IPS DF 6.9 (cell line): ENCODE results near the gene SPSB1.

Experiments
- DNase-seq: peaks from one replicate; pipeline ENCODE4 v3.0.0-alpha.2; 2013; ENCODE audit warnings: low read depth, low spot score
- H3K27ac ChIP-seq: one replicate; pipeline ENCODE4 v1.5.1; 2013; ENCODE audit warnings: low read length, control low read depth
- H3K27me3 ChIP-seq: 2 replicates; pipeline ENCODE4 v1.6.1; 2013; ENCODE audit warnings: mild to moderate bottlenecking, low read length; ENCODE audit not compliant: control insufficient read depth, insufficient read depth
- H3K36me3 ChIP-seq: 2 replicates; pipeline ENCODE4 v1.6.1; 2013; ENCODE audit warnings: low read length; ENCODE audit not compliant: control insufficient read depth, insufficient read depth
- H3K4me1 ChIP-seq: 2 replicates; pipeline ENCODE4 v1.6.1; 2013; ENCODE audit warnings: low read length; ENCODE audit not compliant: control insufficient read depth, insufficient read depth
- H3K4me3 ChIP-seq: 2 replicates; pipeline ENCODE4 v1.5.1; 2013; ENCODE audit warnings: mild to moderate bottlenecking, low read length
- H3K9me3 ChIP-seq: 2 replicates; pipeline ENCODE4 v1.6.1; 2013; ENCODE audit warnings: low read length, inconsistent platforms; ENCODE audit not compliant: control insufficient read depth, insufficient read depth
- WGBS: extraction: QIAGEN DNeasy Blood & Tissue Kit; methylation state at CpG from one replicate; pipeline ENCODE4 v1.1.7; 2013; ENCODE audit warnings: mixed read lengths, missing lambda C conversion rate; ENCODE audit not compliant: insufficient read length, insufficient coverage; 5-methylcytosine and 5-hydroxymethylcytosine counted together

SPSB1 gene

DNA sequence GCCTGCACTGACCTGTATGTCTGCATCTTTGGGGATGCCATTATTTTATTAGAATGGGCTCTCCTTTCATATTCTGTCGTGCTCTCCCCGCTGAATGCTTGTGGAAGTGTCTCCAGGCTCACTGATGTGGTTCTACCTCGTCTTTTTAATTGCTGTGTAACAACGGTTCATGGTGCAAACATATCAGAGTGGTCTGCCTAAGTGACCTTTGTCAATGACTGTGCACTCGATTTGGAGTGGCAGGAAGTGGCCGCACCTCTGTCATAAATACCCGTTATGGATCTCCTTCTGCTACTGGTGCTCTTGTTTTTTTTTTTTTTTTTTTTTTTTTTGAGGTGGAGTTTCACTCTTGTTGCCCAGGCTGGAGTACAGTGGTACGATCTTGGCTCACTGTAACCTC, 38.3 kb downstream of the SPSB1 start:
- no peak overlapping the region for H3K4me3 ChIP-seq
- H3K27ac ChIP-seq: no peak overlapping the region
- no CpG with 5 or more reads among the region's 8 CpGs for WGBS
- H3K4me1 ChIP-seq: no peaks in the 10 kb centered on the region
- no peaks in the 10 kb centered on the region for H3K27me3 ChIP-seq
- no peaks in the 10 kb centered on the region for H3K36me3 ChIP-seq
- no peaks in the 10 kb centered on the region for H3K9me3 ChIP-seq
- DNase-seq: no peak

DNA sequence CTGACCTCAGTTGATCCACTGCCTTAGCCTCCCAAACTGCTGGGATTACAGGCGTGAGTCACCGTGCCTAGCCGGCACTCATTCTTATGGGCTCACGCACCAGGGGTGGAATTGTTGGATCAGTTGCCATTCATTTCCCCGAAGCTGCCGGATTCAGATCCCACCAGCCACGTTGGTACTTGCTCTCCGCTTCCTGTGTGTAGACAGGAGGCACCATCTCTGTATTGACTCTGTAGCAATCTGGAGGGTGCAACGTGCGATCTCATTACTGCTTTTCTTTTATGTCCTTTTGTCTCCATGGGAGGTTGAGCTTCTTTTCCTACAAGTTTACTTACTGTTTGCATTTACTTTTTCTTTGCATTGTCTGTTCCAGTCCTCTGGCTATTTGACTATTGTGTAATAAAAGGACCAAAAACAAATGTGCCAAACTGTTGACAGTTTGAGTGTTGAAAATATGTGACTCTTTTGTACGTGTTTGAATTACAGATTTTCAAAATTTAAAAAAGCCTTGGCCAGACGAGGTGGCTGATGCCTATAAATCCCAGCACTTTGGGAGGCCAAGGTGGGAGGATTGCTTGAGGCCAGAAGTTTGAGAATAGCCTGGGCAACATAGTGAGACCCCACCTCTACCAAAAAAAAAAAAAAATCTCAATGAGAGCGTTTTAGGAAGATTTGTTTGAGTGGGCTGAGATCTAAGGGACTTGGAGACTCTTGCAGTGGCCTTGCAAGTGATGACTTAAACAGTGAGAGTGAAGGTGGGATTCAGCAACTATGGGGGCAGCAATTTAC, 39.1 kb downstream of the SPSB1 start:
- H3K9me3 ChIP-seq: no peaks in the 10 kb centered on the region
- H3K27me3 ChIP-seq: no peaks in the 10 kb centered on the region
- H3K27ac ChIP-seq: no peak overlapping the region
- no CpG with 5 or more reads among the region's 13 CpGs for WGBS
- no peak for DNase-seq
- no peaks in the 10 kb centered on the region for H3K4me1 ChIP-seq
- H3K36me3 ChIP-seq: no peaks in the 10 kb centered on the region
- no peak overlapping the region for H3K4me3 ChIP-seq

DNA sequence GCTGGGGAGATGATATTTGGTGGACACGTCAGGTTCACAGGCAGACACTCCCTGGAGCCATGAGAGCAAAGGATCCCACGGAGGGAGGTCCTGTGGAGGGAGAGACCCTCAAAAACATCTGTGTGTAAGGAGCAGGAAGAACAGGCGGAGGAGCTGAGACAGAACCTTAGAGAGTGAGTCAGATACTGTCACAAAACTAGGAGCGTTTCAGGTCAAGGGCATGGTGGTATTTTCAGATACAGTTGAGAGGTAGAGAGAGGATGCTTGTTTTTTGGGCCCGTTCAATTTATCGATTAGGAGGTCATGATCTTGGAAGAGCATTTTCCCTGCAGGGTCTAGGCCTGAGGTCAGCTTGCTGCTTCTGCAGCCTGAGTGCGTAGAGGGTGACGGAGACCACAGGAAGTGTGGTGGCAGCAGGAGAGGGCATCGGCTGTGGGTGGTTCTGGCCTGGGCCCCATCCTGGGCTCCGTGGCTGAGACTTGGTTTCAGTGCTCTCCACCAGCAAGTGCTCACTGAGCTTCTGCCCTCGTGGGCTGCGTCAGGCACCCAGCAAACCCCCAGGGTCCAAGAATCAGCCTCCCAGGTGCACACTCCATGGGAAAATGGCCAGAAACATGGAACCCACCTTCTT, 39.9 kb downstream of the SPSB1 start:
- H3K36me3 ChIP-seq: no peaks in the 10 kb centered on the region
- H3K4me3 ChIP-seq: no peak overlapping the region
- no CpG with 5 or more reads among the region's 12 CpGs for WGBS
- no peaks in the 10 kb centered on the region for H3K4me1 ChIP-seq
- no peak for DNase-seq
- H3K27me3 ChIP-seq: no peaks in the 10 kb centered on the region
- H3K9me3 ChIP-seq: no peaks in the 10 kb centered on the region
- H3K27ac ChIP-seq: no peak overlapping the region

DNA sequence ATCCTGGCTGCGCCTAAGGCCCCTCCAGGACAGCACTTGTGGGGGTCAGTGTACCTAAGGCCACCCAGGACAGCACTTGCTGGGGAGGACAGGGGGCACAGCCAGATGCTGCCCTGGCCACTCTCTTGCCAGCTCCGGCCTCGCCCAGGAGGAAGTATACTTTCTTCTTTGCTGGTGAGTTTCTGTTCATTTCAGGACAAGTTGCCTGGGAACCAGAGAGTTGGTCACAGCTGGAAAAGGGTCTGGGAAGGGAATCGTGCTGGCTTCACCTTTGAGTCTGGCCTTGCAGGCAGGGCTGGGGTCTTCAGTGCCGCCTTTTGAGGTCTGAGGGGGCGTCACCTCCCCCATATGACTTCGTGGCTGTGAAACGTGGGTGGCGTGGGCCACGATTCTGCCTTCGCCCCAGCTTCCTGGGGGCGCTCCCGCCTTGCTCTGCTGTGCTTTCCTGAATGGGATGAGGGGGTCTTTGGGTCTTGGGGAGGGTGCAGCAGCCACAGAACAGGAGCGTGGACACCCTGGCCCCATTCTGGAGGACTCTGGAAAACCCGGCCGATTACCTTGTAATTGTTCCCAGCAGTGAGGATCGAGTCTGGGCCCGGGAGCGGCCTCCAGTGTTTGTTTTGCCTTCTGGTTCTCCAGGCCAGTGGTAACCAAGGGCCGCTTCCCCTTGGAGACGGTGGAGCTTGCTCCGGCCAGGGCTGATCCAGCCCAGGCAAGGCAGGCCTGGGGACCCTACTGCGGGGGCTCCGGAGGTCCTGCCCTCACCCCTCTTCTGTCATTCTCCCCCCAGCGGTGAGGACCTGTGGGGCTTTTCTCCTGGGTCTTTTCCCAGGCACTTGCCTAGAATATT, 45.9 kb downstream of the SPSB1 start:
- no peak overlapping the region for H3K4me3 ChIP-seq
- no CpG with 5 or more reads among the region's 25 CpGs for WGBS
- H3K27me3 ChIP-seq: no peaks in the 10 kb centered on the region
- H3K36me3 ChIP-seq: no peaks in the 10 kb centered on the region
- H3K27ac ChIP-seq: no peak overlapping the region
- no peak for DNase-seq
- H3K9me3 ChIP-seq: no peaks in the 10 kb centered on the region
- peaks cover 1% of the 10 kb centered on the region; the same call in 1 of the 2 replicates for H3K4me1 ChIP-seq

DNA sequence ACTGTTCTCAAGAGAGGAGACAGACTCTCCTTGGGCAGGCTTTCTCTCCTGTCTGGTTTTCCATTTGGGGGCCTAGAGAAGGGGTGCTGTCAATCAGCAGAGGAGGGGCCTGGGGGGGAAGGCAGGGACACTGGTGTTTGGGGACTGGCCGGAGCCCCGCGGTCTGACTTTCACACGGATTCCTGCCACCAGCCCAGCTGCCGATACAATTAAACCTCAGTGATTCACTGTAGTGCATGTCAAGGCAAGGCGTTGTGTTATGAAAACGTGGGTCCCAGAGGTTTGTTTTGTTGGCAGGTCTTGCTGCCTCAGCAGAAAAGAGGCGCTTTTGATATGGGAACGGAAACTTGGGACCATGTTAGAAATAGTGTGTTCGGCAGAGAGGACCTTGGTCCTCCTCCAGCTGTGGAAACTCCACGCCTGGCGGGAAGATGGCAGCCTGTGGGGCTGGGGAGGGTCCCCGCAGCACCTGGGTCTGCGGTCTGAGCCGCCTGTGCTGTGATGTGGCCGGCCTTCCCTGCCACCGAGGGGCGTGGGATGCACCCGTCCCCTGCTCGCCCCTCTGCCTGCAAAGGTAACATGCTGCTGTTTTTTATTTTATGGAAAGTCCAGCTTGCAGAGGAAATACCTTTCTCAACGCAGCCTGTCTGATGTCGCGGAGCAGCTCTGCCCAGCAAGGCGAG, 47.6 kb downstream of the SPSB1 start:
- H3K27me3 ChIP-seq: no peaks in the 10 kb centered on the region
- H3K9me3 ChIP-seq: no peaks in the 10 kb centered on the region
- no peak overlapping the region for H3K27ac ChIP-seq
- no CpG with 5 or more reads among the region's 24 CpGs for WGBS
- no peaks in the 10 kb centered on the region for H3K36me3 ChIP-seq
- no peak overlapping the region for H3K4me3 ChIP-seq
- H3K4me1 ChIP-seq: peaks cover 1% of the 10 kb centered on the region
- no peak for DNase-seq

DNA sequence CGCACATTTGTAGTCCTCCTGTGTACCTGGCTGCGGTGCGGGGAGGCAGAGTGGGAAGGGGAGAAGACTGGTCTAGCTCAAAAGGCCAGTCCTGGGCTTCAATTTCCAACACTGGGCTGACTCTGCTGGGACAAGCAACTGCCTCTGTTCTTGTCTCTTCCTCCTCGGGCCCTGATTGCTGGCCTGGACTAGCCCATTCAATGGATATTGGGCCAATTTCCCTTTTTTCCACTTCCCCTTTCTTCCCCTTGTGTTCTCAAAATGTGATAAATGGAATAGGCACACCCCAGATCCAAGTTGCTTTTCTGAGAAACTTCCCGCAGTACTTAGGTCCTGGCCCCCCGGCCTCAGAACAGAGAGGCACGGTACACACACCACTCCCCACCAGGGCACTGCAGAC, 48.2 kb downstream of the SPSB1 start:
- no CpG with 5 or more reads among the region's 7 CpGs for WGBS
- H3K4me1 ChIP-seq: peaks cover 1% of the 10 kb centered on the region
- H3K9me3 ChIP-seq: no peaks in the 10 kb centered on the region
- no peak overlapping the region for H3K4me3 ChIP-seq
- H3K36me3 ChIP-seq: no peaks in the 10 kb centered on the region
- no peaks in the 10 kb centered on the region for H3K27me3 ChIP-seq
- no peak overlapping the region for H3K27ac ChIP-seq
- no peak for DNase-seq

DNA sequence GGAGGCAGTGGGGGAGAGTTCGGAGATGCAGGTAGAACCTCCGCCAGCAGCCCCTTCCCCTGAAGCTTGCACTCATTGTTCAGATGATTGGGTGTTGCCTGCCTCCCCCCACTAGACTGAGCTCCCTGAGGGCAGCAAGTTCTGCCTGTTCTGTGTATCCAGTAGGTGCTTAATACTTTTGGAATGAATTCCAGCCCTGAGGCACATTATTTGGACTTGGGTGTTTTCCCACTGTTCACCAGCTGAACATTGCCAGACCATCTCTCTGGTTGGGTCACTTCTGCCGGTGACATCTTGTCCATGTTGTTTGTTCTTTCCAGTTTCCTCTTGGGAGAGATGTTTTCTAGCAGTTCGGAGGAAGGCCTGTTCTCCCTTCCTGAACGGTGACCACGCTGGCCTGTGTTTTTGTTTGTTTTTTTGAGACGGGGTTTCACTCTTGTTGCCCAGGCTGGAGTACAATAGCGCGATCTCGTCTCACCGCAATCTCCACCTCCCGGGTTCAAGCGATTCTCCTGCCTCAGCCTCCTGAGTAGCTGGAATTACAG, 48.7 kb downstream of the SPSB1 start:
- Histone ChIP-seq H3K4me1 (peaks cover 1% of the 10 kb centered on the region), H3K27me3 (no peaks in the 10 kb centered on the region), H3K36me3 (no peaks in the 10 kb centered on the region), H3K9me3 (no peaks in the 10 kb centered on the region), H3K27ac (no peak overlapping the region), H3K4me3 (no peak overlapping the region)
- DNase-seq: no peak
- no CpG with 5 or more reads among the region's 13 CpGs for WGBS

DNA sequence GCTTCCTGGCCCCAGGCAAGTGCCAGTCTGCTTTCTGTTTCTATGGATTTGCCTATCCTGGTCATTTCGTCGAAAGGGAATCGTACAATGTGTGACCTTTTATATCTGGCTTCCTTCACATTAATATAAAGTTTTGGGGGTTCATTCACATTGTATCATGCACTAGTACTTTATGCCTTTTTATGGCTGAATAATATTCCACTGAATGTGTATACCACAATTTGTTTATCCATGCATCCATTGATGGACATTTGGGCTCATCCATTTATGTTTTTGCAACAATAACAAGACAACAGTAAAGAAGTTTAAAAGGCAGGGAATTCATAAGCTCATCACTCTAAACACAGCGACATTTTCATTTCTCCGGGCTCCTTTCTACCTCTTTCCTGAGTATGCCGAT, 50.6 kb downstream of the SPSB1 start:
- Histone ChIP-seq H3K36me3 (no peaks in the 10 kb centered on the region), H3K4me3 (no peak overlapping the region), H3K27ac (no peak overlapping the region), H3K27me3 (no peaks in the 10 kb centered on the region), H3K4me1 (peaks cover 1% of the 10 kb centered on the region), H3K9me3 (no peaks in the 10 kb centered on the region)
- no CpG with 5 or more reads among the region's 6 CpGs for WGBS
- no peak for DNase-seq

DNA sequence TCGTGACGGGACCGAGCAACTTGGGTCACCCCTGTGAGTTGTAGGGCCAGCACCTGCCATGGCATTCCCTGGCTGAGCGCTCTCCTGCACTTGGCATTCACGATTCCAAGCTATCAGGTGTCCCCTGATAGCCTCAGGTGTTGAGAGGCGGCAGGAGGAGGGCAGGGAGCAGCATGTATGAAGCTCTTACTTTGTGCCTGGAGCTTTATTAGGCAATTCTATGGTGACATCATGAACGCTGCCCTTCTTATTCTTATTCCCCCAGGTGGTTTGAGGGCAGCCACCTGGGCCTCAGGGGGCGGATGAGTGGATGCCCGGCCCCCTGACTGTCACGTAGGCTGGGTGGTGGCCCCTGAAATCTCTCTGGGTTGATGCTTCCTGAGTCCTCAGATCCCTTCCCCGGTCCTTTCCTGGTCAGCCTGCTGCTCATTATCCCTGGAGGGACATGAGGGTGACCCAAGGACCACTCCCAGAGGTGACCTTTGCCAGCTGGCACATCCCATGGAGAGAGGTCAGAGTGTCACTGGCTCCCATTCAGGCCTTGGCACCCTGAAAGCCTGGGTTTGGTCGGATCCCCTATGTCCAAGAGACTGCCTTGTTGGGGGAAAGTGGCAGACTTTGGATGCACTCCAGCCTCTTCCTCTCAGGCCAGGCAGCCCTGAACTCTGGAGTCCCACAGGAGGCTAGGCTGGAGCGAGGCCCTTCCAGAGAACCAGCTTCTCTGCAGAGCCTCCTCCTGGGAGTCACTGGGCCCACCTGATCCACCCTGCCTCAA, 51.9 kb downstream of the SPSB1 start:
- no peak for DNase-seq
- WGBS: no CpG with 5 or more reads among the region's 13 CpGs
- H3K27ac ChIP-seq: no peak overlapping the region

More for the DNA sequence above, 51.9 kb downstream of the SPSB1 start:
- H3K27me3 ChIP-seq: no peaks in the 10 kb centered on the region
- no peak overlapping the region for H3K4me3 ChIP-seq
- H3K9me3 ChIP-seq: no peaks in the 10 kb centered on the region
- H3K4me1 ChIP-seq: no peaks in the 10 kb centered on the region; the same call in none of the 2 replicates
- H3K36me3 ChIP-seq: no peaks in the 10 kb centered on the region
